ENCODE results near the gene LMAN2L. TPM values are rescaled to one million over a fixed set of nuclear protein-coding genes. Genes with fewer than 3 reads are reported as not detected.

The LMAN2L gene
- total RNA-seq, 1 donor from 2014 or later = 19.2 TPM

DNA sequence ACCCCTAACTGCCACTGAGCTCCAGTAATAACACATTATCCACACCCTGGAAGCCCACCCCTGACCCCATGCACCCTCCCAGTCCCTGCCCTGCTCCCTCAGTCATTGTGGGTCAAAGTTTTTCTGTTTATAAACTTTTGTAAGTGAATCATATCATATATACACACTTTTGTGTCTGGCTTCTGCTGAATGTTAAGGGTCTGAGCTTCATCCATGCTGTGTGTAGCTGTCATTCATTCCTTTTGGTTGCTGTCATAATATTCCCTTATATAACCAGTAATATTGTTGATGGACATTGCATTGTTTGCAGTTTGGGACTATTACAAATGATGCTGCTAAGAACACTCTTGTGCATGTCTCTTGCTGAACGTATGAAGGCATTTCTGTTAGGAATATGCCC, 35.3 kb upstream of the LMAN2L start:
- Mint-ChIP-seq H3K9me3 (ENCODE audit: unreplicated experiment) (no peaks in the 10 kb centered on the region), H3K27ac (ENCODE audit: unreplicated experiment) (no peak overlapping the region), H3K27me3 (ENCODE audit: unreplicated experiment) (no peaks in the 10 kb centered on the region), H3K36me3 (ENCODE audit: unreplicated experiment) (no peaks in the 10 kb centered on the region), H3K4me1 (ENCODE audit: unreplicated experiment) (peaks cover 10% of the 10 kb centered on the region), H3K4me3 (ENCODE audit: unreplicated experiment) (no peak overlapping the region)
- no peak for DNase-seq (ENCODE audit: extremely low spot score, unreplicated experiment)
- TF ChIP-seq, protein P1, sequence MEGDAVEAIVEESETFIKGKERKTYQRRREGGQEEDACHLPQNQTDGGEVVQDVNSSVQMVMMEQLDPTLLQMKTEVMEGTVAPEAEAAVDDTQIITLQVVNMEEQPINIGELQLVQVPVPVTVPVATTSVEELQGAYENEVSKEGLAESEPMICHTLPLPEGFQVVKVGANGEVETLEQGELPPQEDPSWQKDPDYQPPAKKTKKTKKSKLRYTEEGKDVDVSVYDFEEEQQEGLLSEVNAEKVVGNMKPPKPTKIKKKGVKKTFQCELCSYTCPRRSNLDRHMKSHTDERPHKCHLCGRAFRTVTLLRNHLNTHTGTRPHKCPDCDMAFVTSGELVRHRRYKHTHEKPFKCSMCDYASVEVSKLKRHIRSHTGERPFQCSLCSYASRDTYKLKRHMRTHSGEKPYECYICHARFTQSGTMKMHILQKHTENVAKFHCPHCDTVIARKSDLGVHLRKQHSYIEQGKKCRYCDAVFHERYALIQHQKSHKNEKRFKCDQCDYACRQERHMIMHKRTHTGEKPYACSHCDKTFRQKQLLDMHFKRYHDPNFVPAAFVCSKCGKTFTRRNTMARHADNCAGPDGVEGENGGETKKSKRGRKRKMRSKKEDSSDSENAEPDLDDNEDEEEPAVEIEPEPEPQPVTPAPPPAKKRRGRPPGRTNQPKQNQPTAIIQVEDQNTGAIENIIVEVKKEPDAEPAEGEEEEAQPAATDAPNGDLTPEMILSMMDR (IDR thresholded peaks at IDR 0.05) = no peak

DNA sequence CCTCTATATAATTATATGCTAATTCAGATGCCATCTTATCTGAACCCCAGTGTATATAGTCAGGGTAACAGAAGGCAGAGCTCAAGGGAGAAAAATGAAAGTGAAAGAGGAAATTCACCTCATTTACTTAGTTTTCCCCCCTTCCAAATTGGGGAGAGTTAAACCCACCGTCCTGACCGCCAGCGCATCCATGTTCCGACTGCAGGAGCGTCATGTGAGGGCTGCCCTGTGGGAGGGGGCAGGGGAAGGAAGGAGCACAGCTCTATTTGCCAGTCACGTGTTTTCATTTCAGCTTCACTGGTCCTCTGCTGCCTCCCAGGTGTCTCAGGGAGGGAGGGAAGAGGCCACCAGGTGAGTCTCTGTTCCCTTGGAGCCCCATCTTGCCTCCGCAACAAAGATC, 34.1 kb upstream of the LMAN2L start:
- DNase-seq (ENCODE audit: extremely low spot score, unreplicated experiment) = no peak
- Mint-ChIP-seq H3K9me3 (ENCODE audit: unreplicated experiment) (no peaks in the 10 kb centered on the region), H3K27ac (ENCODE audit: unreplicated experiment) (no peak overlapping the region), H3K4me1 (ENCODE audit: unreplicated experiment) (peaks cover 14% of the 10 kb centered on the region), H3K27me3 (ENCODE audit: unreplicated experiment) (no peaks in the 10 kb centered on the region), H3K4me3 (ENCODE audit: unreplicated experiment) (no peak overlapping the region), H3K36me3 (ENCODE audit: unreplicated experiment) (no peaks in the 10 kb centered on the region)
- TF ChIP-seq, protein P1 (IDR thresholded peaks at IDR 0.05) = no peak

DNA sequence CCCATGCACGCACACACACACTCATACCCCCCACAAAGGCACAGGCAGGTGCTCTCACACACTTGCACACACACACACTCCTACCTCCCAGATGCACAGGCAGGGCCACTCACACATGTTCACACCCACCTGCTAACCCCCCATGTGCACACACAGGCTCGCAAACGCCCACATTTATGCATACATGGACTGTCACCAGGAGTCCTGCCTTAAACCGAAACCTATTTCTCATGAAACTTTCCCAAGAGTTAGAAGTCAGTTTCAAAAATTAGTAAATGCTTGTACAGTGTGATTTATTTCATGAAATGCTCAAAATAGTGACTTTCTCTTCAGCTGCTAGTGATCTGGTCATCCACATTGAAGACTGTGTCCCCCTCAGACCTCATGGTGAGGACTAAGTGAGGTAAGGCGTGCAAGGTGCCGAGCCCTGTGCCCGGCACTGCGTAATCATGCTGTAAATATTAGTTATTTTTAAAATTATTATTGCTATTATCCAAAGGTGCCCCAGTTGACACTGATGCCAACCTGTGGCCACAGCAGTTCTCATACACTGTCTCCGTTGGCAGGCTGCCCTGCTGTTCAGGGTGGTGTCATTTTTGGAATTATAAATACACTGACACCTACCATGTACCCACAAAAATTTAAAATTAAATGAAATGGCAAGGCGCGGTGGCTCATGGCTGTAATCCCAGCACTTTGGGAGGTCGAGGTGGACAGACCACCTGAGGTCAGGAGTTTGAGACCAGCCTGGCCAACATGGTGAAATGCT, 33.2 kb upstream of the LMAN2L start:
- no peak for DNase-seq (ENCODE audit: extremely low spot score, unreplicated experiment)
- H3K27me3 Mint-ChIP-seq (ENCODE audit: unreplicated experiment) = no peaks in the 10 kb centered on the region
- H3K9me3 Mint-ChIP-seq (ENCODE audit: unreplicated experiment) = no peaks in the 10 kb centered on the region
- TF ChIP-seq, protein P1 (IDR thresholded peaks at IDR 0.05) = no peak
- peaks cover 1% of the 10 kb centered on the region for H3K36me3 Mint-ChIP-seq (ENCODE audit: unreplicated experiment)
- peaks cover 14% of the 10 kb centered on the region for H3K4me1 Mint-ChIP-seq (ENCODE audit: unreplicated experiment)
- H3K4me3 Mint-ChIP-seq (ENCODE audit: unreplicated experiment) = no peak overlapping the region
- H3K27ac Mint-ChIP-seq (ENCODE audit: unreplicated experiment) = peak overlapping the region; percentile 27

DNA sequence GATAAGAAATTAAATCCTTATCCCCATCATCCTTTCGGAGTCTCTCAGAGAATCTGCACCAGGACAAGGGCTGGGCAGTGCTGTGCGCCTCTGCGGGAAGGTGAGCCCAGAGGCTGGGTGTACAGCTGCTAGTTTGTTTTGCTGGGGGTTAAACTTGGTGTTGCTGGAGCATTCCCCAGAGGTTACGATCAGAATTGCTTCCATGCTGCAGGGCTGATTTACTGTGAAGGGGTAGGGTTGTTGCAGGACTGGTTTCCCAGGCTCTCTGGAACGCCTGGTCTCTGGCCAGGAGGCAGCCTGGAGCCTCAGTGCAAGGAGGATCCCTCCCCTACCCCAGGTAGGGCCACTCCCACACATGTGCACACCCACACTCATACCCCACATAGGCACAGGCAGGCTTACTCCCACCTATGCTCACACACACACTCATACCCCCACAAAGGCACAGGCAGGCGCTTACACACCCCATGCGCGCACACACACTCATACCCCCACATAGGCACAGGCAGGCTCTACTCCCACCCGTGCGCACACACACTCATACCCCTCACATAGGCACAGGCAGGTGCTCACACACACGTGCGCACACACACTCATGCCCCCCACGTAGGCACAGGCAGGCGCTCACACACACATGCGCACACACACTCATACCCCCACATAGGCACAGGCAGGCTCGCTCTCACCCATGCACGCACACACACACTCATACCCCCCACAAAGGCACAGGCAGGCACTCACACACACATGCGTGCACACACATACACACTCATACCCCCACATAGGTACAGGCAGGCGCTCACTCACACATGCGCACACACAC, 32.1 kb upstream of the LMAN2L start:
- no peak for DNase-seq (ENCODE audit: extremely low spot score, unreplicated experiment)
- Mint-ChIP-seq H3K4me3 (ENCODE audit: unreplicated experiment) (no peak overlapping the region), H3K27ac (ENCODE audit: unreplicated experiment) (no peak overlapping the region), H3K4me1 (ENCODE audit: unreplicated experiment) (peaks cover 14% of the 10 kb centered on the region), H3K9me3 (ENCODE audit: unreplicated experiment) (no peaks in the 10 kb centered on the region), H3K36me3 (ENCODE audit: unreplicated experiment) (peaks cover 1% of the 10 kb centered on the region), H3K27me3 (ENCODE audit: unreplicated experiment) (no peaks in the 10 kb centered on the region)
- TF ChIP-seq, protein P1 (IDR thresholded peaks at IDR 0.05) = no peak

All from osteocyte (in vitro differentiated cells).